SIG-M5 treated with dmso at 0.1 percent for 504 hours (cell line): ENCODE data around the gene SLC7A8.

Source experiments
- DNase-seq: peaks from one replicate; lab custom pipeline; 2025; ENCODE audit not compliant: unreplicated experiment; lab: John Stamatoyannopoulos, UW

The SLC7A8 gene

GRCh38 chr14:23132970-23133369 lies 50.5 kb downstream of the SLC7A8 start:
- no peak for DNase-seq

- no peak for DNase-seq
Measured at GRCh38 chr14:23131482-23131881, 52.0 kb downstream of the SLC7A8 start.

GRCh38 chr14:23130871-23131270 lies 52.6 kb downstream of the SLC7A8 start:
- peak; percentile 40 for DNase-seq

GRCh38 chr14:23129759-23130316 lies 53.6 kb downstream of the SLC7A8 start:
- peak; percentile 50 for DNase-seq

GRCh38 chr14:23128969-23129758 lies 54.3 kb downstream of the SLC7A8 start:
- DNase-seq = no peak

GRCh38 chr14:23127861-23128260 lies 55.6 kb downstream of the SLC7A8 start:
- no peak for DNase-seq

GRCh38 chr14:23126548-23127278 lies 56.7 kb downstream of the SLC7A8 start:
- no peak for DNase-seq

GRCh38 chr14:23125933-23126524 lies 57.4 kb downstream of the SLC7A8 start:
- no peak for DNase-seq

- DNase-seq = no peak
Measured at GRCh38 chr14:23125011-23125410, 58.4 kb downstream of the SLC7A8 start.

GRCh38 chr14:23124337-23124954 lies 59.0 kb downstream of the SLC7A8 start:
- no peak for DNase-seq

GRCh38 chr14:23123419-23123818 lies 60.0 kb downstream of the SLC7A8 start:
- DNase-seq = no peak

- no peak for DNase-seq
Measured at GRCh38 chr14:23122086-23122485, 61.4 kb downstream of the SLC7A8 start.

- DNase-seq = no peak
Measured at GRCh38 chr14:23121361-23121771, 62.1 kb downstream of the SLC7A8 start.

- DNase-seq = peak; percentile 86
Measured at GRCh38 chr14:23120541-23121251, 62.8 kb downstream of the SLC7A8 start.

GRCh38 chr14:23119363-23120327 lies 63.8 kb downstream of the SLC7A8 start:
- peak; percentile 92 for DNase-seq

GRCh38 chr14:23118506-23119362 lies 64.7 kb downstream of the SLC7A8 start, which contains the start of gene CEBPE:
Gene CEBPE (minus strand): TSS chr14:23119255. CDS start chr14:23119091, 164 bp downstream.
- DNase-seq = peak; percentile 86

- DNase-seq = no peak
Measured at GRCh38 chr14:23117371-23118020, 66.0 kb downstream of the SLC7A8 start.

GRCh38 chr14:23115918-23116317 lies 67.5 kb downstream of the SLC7A8 start:
- no peak for DNase-seq
